ENCODE measurements around the gene SECISBP2L.

GRCh38 chr15:49059491-49059890 lies 13.2 kb upstream of the SECISBP2L start:
- no peak for TF ChIP-seq POLR2A (IDR thresholded peaks at IDR 0.05)
- TF ChIP-seq CTCF (IDR thresholded peaks at IDR 0.05 in 4 of 5, conservative IDR thresholded peaks at IDR 0.05 in 1 of 5): no peak

Data from gastrocnemius medialis (tissue), 4 donors.